Right atrium auricular region (tissue), 2 donors: ENCODE data around the gene CLASP2. TPM values are rescaled to one million over a fixed set of nuclear protein-coding genes. Genes with fewer than 3 reads are reported as not detected.
A peak's percentile ranks its signal among the peaks of the same experiment; 100 is the strongest.

Experiments
- DNase-seq: peaks from one replicate; pipeline ENCODE4 v3.0.0-alpha.2; 2019; ENCODE audit warnings: low spot score
- H3K27ac ChIP-seq, 2 donors: fragments of 200-600 bp; sonication (generic); 1 replicate in 1 of 2; 2 replicates in 1 of 2; pipeline ENCODE4 v1.5.1; 2016 to 2019
- H3K27me3 ChIP-seq, 2 donors: fragments of 200-600 bp; sonication (generic); one replicate each; pipeline versions ENCODE4 v1.5.1 to v1.6.0; 2017 to 2019
- H3K36me3 ChIP-seq: fragments of 200-600 bp; sonication (generic); one replicate; pipeline ENCODE4 v1.5.1; 2016
- H3K4me1 ChIP-seq, 2 donors: fragments of 200-600 bp; sonication (generic); one replicate each; pipeline versions ENCODE4 v1.5.1 to v1.6.0; 2017 to 2019
- H3K4me3 ChIP-seq, 2 donors: fragments of 200-600 bp; sonication (generic); 1 replicate in 1 of 2; 2 replicates in 1 of 2; pipeline ENCODE4 v1.5.1; 2017 to 2019; ENCODE audit warnings: mild to moderate bottlenecking in 1 of 2, moderate library complexity in 1 of 2
- H3K9me3 ChIP-seq, 2 donors: fragments of 200-600 bp; sonication (generic); one replicate each; pipeline ENCODE4 v1.5.1; 2019
- CTCF ChIP-seq, 2 donors: fragments of 200-600 bp; sonication (generic); IDR thresholded peaks; one replicate each; pipeline ENCODE4 v1.5.1; 2019; ENCODE audit warnings: antibody characterized with exemption in 2 of 2
- total RNA-seq, 2 donors: library from RNA; depleted of rRNA; stranded (reverse); fragments of >200 nt; gene quantifications; one replicate each; pipeline ENCODE4 v1.1.0, GENCODE V29; 2016

CLASP2 gene
- total RNA-seq, 2 donors from 2014 or later = 32.3 to 71.8 TPM

GRCh38 chr3:33724256-33724655 lies 6.2 kb upstream of the CLASP2 start:
- no peaks in the 10 kb centered on the region for H3K27me3 ChIP-seq
- H3K9me3 ChIP-seq = no peaks in the 10 kb centered on the region
- no peak overlapping the region for H3K27ac ChIP-seq
- no peak for DNase-seq
- H3K4me1 ChIP-seq = peaks cover 0 to 13% of the 10 kb centered on the region in 2 donors
- no peak for TF ChIP-seq CTCF (IDR thresholded peaks at IDR 0.05)
- H3K36me3 ChIP-seq = no peaks in the 10 kb centered on the region
- H3K4me3 ChIP-seq = no peak overlapping the region

GRCh38 chr3:33722626-33723370 lies 4.7 kb upstream of the CLASP2 start:
- DNase-seq = no peak
- Histone ChIP-seq H3K36me3 (no peaks in the 10 kb centered on the region), H3K9me3 (no peaks in the 10 kb centered on the region), H3K4me1 (peaks cover 0 to 13% of the 10 kb centered on the region in 2 donors), H3K27ac (peak overlapping the region in 1 of 2 donors; percentile 51), H3K4me3 (no peak overlapping the region), H3K27me3 (no peaks in the 10 kb centered on the region)
- no peak for TF ChIP-seq CTCF (IDR thresholded peaks at IDR 0.05)

GRCh38 chr3:33722191-33722590 lies 4.1 kb upstream of the CLASP2 start:
- no peaks in the 10 kb centered on the region for H3K27me3 ChIP-seq
- no peaks in the 10 kb centered on the region for H3K36me3 ChIP-seq
- no peak overlapping the region for H3K4me3 ChIP-seq
- peaks cover 0 to 14% of the 10 kb centered on the region in 2 donors for H3K4me1 ChIP-seq
- peak overlapping the region in 1 of 2 donors; percentile 51 for H3K27ac ChIP-seq
- no peak for DNase-seq
- no peak for TF ChIP-seq CTCF (IDR thresholded peaks at IDR 0.05)
- H3K9me3 ChIP-seq = no peaks in the 10 kb centered on the region

GRCh38 chr3:33718595-33718907 lies 497 bp upstream of the CLASP2 start:
- no peak for DNase-seq
- Histone ChIP-seq H3K9me3 (no peaks in the 10 kb centered on the region), H3K27me3 (no peaks in the 10 kb centered on the region), H3K4me1 (peaks cover 0 to 29% of the 10 kb centered on the region in 2 donors), H3K36me3 (no peaks in the 10 kb centered on the region), H3K27ac (peak overlapping the region; percentile 96 to 99), H3K4me3 (peak overlapping the region; percentile 80 to 86)
- no peak for TF ChIP-seq CTCF (IDR thresholded peaks at IDR 0.05)

- Histone ChIP-seq H3K27me3 (no peaks in the 10 kb centered on the region), H3K9me3 (no peaks in the 10 kb centered on the region), H3K36me3 (no peaks in the 10 kb centered on the region), H3K4me1 (peaks cover 0 to 21% of the 10 kb centered on the region in 2 donors), H3K27ac (peak overlapping the region; percentile 96 to 99), H3K4me3 (peak overlapping the region; percentile 80 to 86)
- no peak for TF ChIP-seq CTCF (IDR thresholded peaks at IDR 0.05)
- peak; percentile 69 for DNase-seq
Observed at GRCh38 chr3:33717616-33717865, 513 bp downstream of the CLASP2 start.

GRCh38 chr3:33716227-33716626 lies 1.8 kb downstream of the CLASP2 start:
- Histone ChIP-seq H3K9me3 (no peaks in the 10 kb centered on the region), H3K4me1 (peaks cover 0 to 15% of the 10 kb centered on the region in 2 donors), H3K27ac (no peak overlapping the region), H3K36me3 (no peaks in the 10 kb centered on the region), H3K4me3 (no peak overlapping the region), H3K27me3 (no peaks in the 10 kb centered on the region)
- no peak for DNase-seq
- TF ChIP-seq CTCF (IDR thresholded peaks at IDR 0.05) = no peak
